Epithelial cell of esophagus (primary cell): ENCODE data around the gene EPHX1.

Source experiments
- DNase-seq: peaks from one replicate; pipeline ENCODE4 v3.0.0; 2010; ENCODE audit warnings: low read depth
- H3K4me3 ChIP-seq: 2 replicates; pipeline ENCODE4 v1.5.1; 2011; ENCODE audit warnings: mild to moderate bottlenecking, low read length, control low read depth
- TF ChIP-seq, protein P1 (sequence below): IDR thresholded peaks from 2 replicates; pipeline ENCODE4 v1.5.1; 2011; ENCODE audit warnings: low read depth, mild to moderate bottlenecking, low read length, control low read depth, inconsistent platforms; ENCODE audit not compliant: insufficient read depth; ENCODE audit errors: missing control alignments

Gene EPHX1

DNA sequence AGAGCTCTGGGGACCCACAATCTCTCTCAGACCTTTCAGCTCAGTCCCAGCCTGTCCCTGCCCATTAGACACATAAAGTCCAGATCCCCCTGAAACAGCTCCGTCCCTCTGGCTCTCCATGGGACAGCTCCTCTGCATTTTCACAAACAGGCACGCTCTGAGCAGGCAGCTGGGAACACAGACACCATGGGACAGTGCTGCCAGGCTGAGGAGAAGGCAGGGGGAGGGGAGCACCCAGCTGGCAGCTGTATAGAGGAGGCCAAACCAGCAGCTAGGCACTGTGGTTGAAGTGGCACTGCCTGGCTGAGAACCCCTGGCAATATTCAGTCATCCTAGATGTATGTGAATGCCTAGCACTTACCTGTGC lies 70.3 kb downstream of the EPHX1 start:
- TF ChIP-seq, protein P1, sequence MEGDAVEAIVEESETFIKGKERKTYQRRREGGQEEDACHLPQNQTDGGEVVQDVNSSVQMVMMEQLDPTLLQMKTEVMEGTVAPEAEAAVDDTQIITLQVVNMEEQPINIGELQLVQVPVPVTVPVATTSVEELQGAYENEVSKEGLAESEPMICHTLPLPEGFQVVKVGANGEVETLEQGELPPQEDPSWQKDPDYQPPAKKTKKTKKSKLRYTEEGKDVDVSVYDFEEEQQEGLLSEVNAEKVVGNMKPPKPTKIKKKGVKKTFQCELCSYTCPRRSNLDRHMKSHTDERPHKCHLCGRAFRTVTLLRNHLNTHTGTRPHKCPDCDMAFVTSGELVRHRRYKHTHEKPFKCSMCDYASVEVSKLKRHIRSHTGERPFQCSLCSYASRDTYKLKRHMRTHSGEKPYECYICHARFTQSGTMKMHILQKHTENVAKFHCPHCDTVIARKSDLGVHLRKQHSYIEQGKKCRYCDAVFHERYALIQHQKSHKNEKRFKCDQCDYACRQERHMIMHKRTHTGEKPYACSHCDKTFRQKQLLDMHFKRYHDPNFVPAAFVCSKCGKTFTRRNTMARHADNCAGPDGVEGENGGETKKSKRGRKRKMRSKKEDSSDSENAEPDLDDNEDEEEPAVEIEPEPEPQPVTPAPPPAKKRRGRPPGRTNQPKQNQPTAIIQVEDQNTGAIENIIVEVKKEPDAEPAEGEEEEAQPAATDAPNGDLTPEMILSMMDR = no peak
- DNase-seq = no peak
- no peak overlapping the region for H3K4me3 ChIP-seq

- TF ChIP-seq, protein P1 = no peak
- no peak overlapping the region for H3K4me3 ChIP-seq
- DNase-seq = no peak
Observed at GRCh38 chr1:225880636-225881035, 70.7 kb downstream of the EPHX1 start.

- H3K4me3 ChIP-seq = peak overlapping the region; percentile 85
- peak; percentile 47 for DNase-seq
- TF ChIP-seq, protein P1 = no peak
Observed at GRCh38 chr1:225881081-225881958, 71.4 kb downstream of the EPHX1 start.

DNA sequence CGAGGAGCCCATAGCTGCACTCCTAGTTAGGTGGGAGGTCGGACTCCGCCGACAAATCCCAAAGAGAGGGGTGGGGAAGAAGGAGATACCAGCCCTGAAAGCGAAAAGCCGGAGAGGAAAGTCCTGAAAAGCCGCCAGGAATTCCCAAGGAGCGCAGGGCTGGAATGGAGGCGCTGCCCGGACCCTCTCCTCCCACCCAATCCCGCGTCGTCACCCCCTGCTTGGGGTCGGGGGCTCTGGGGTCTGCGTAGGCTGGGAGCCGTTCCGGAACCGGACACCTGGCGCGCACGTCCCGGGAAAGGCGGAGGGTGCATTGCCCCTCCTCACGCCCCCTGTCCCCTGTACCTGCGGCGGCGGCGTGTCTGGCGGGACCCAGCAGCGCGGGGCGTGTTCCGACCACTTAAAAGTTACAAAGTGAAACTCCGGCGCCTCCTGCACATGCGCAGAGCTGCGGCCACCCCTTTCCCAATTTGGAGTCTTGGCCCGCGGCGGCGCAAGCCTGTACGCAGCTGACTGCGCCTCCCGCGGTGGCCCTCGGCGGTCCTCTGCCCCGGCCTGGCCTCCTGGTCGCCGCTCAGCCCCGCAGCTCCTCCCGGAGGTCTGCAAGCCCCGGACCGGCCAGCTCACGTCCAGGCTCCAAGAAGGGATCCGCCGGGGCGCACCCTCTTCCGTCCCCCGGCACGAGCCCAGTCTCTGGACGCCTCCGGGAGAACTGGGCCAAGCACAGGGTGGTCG lies 72.2 kb downstream of the EPHX1 start, which contains the start of gene TMEM63A:
TSS of gene TMEM63A (minus strand) at position 422 of the 735 bp plus-strand sequence. CDS start 4,800 bp downstream, outside the sequence.
- peak; percentile 73 for DNase-seq
- TF ChIP-seq, protein P1 = no peak
- H3K4me3 ChIP-seq = peak within 1 kb of the TSS; percentile 85

- peak overlapping the region; percentile 85 for H3K4me3 ChIP-seq
- TF ChIP-seq, protein P1 = no peak
- no peak for DNase-seq
Observed at GRCh38 chr1:225882694-225883615, 73.0 kb downstream of the EPHX1 start.

DNA sequence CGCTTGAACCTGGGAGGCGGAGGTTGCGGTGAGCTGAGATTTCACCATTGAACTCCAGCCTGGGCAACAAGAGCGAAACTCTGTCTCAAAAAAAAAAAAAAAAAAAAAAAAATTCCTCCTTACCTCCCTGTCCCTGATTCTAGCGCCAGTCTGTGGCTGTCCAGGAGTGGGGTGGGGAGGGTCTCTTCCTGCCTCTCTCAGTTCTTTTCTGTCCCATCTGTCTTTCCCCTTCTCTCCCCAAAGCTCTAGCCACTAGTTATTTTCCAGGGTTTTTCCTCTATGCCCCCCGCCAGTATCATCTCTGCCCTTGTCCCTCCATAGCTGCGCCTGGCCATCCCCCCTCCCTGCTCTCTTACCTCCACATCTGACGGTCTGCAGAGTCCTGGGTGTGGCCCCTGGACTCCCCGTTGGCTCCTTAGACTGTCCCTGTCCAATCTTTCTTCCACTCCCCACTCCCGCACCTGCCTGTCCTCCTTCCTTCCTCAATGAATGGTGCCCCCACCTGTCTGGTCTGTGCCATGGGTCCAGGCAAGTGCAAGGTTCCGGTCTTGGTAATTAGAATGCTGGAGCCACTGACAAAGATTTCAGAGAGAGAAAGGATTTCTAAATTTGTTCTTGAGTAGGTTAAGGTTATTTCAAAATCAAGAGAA lies 73.8 kb downstream of the EPHX1 start:
- no peak overlapping the region for H3K4me3 ChIP-seq
- no peak for DNase-seq

More for the DNA sequence above, 73.8 kb downstream of the EPHX1 start:
- TF ChIP-seq, protein P1 = no peak
